Measurements from ENCODE around the gene CXXC4.

Gene CXXC4

DNA sequence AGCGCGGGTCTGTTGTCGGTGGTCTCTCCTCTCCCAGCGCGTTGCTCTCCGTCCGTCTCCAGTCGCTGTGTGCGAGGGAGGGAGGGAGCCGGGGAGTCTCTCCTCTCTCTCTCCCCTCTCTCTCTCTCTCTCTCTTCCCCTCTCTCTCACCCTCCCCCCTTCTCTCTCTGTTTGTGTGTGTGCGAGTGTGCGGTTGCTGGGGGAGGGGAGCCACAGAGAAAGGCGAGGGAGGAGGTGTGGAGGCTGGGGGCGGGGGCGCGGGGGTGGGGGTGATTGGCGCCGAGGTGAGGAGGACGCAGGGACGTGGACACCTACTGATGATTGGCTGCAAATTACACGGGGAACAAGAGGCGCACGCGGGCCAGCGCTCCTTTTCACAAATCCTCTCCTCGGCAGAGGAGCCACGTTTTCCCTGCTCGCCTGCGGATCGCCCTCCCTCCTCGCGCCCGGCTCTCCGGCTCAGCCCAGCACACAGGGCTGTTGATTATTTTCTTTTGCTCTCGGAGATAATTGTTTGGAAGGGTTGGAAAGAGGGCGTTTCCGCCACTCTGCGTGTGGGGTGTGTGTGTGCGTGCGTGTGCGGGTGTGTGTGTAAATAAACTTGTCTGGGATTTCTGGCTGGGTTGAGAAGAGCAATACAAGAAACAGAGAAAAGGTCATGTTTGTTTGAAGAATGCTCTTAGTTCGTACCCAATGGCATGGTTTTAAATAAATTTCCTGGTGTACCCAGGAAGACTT lies at the start of gene CXXC4:
TSS of gene CXXC4 (minus strand) at position 73 of the 738 bp plus-strand sequence. CDS start 3,092 bp downstream, outside the sequence.
- no peak for DNase-seq

DNA sequence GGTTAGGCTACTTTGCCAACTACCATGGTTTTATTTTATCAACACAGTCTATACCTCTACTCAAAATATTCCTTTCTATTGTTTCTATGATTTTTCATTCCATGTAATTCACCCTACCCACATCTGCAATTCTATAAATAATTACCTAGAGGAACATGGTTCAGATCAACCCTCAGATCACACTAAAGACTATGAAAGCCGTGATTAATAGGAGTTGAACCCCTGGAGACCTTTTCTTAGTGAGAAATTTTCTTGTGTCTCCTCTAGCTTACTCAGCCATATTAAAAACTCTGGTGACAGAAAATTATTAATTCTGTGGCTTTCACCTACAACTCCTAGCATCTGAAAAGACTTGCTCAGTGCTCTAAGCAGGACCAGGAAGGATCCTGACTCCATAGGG lies 38.5 kb upstream of the CXXC4 start:
- no peak for DNase-seq

DNA sequence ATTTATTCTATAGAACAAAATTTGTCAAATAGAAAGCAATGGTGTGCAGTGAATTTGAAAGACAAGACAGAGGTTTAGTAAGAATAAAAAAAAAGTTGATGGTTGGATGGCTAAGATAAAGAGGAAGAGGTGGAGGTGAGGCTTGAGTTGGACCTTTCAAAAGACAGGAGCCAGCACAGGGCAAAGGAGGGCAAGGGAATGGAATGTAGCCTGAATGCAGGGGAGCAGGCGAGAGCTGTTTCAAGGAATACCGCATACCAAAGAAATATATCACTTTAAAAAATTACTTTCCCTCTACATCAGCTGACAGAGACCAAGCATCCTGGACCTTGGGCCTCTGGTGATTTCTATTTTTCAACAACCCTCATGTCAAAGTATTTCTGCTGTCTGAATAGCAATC lies 38.0 kb upstream of the CXXC4 start:
- DNase-seq: no peak

DNA sequence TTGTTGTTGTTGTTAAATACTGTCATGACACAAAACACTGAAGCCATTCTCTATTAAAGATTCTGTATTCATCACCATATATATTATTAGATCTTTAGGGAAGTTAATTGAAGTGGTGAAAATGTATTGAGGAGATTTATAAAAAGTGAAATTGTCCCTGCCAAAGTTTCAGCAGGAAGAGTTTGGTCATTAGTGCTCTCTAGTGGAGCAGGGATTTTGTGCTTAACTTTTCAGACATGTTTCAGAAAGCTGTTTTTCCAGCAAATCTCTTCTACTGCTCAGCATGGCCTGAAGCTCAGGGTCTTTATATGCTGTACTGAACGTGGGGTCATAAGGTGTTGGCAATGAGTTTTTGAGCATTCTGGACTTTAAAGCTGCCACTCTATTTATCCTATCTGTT lies 36.7 kb upstream of the CXXC4 start:
- no peak for DNase-seq

DNA sequence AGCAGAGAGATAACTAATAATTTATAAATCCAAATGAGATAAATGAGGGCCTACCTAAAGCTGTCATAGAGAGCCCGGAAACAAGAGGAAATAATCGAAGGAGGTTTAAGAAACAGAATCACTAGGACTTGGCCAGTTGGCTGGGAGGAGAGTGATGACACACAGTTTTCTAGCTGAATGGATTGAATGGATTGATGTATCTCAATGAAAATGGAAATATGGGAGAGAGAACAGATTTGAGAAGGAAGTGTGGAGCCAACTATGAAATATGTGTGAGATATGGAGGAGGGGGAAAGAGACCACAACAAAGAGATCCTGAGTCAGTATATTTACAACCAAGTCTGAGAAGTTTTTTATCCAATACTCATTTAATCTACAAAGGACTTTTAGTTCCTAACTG lies 35.7 kb upstream of the CXXC4 start:
- DNase-seq: no peak

DNA sequence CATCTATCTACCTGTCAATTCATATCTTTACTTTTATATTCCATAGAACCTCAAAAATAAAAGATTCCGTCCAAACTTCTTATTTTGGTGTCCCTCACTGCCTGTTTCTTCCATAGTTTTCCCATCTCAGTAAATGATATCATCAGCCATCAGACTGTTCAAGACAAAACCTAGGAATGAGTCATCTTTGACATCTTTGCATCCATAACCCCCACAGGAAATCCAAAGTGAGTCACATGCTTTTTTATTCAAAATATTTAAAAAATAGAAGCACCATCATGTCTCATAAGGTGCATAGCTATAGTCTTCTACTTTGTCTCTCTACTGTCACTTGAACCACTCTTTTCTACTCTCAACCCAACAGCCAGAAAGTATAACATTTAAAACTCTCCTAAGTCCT lies 29.9 kb upstream of the CXXC4 start:
- no peak for DNase-seq

DNA sequence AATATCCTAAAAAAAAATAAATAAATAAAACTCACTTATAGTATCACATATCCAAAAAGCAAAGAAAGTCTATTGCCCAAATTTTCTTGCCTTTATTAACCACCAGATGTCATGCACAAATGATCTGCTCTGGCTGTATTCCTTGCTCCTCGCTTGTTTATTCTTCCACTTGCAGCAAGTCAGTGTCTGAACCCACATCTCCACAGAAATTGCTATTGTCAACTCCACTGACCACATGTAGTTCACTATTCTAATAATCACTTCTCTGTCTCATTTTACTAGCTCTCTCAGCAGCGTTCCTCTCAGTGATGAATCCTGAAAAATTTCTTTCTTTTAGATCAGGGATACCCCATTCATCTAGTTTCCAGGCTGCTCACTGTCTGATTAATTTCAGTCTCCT lies 29.3 kb upstream of the CXXC4 start:
- no peak for DNase-seq

DNA sequence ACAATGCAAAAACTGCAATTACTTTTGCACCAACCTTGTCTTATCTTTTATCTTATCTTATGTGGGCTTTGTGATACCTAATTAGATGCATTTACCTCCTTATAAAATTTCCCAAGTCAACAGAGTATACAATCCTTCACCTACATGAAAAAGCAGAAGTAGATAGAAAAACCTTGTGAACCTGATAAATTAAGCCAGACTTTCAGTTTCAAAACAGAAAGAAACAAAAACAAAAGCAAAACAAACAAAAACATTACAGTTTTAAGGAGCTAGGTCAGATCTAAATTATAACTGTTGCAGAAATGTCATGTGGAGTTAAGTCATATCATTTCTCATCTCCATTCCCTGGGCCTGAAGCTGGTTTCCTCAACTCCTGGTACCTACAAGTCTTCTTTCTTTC lies 24.9 kb upstream of the CXXC4 start:
- no peak for DNase-seq

DNA sequence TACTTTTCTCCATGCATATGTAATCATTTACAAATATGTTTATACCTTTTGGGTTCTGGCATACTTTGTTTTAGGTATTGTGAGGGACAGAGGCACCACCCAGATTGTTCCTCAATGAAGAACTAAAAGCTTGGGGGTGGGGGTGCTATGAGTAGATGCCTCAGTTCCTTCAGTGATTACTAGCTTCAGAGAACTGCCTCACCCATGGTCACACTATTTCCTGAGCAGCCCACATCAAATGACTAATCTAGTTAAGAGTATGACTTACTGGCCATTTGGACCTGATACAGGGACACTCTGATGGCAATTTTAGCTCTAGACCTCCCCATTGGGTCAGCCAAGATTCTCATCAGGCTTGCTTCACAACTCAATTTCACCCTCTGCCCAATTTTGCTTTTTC lies 22.2 kb upstream of the CXXC4 start:
- DNase-seq: no peak

DNA sequence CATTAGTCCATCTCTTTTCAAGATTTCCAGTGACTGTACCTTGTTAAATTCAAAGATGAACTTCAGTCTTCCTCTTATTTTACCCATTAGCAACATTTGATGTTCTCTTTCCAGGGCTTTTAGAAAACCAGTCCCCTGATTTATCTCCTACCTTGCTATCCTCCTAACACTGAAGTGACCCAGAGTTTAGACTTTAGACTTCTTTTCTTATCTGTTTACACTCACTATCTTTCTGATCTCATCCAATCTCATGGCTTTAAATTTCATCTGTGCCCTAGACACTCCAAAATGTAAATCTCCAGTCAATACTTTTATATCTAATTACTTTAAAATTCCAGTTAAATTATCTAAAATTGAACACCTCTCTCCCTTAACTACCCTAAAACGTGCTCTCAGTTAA lies 13.5 kb upstream of the CXXC4 start:
- no peak for DNase-seq

DNA sequence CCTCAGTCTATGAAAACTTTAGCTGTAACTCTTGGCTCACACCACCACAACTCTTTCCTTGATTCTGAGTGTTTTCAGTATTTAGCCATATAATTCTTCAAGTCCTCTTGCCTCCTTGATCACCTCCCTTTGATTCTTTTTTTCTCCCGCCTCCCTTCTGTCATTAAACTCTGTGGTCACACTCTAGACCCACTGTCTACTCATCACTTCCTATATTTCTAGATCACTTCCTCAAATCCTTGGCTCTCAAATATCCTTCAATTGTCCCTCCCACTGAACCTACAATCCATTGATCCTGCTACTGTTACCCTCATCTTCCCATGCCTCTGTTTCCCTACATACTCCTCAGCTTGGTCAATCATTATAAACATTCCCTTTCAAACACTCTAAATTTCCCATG lies 12.4 kb upstream of the CXXC4 start:
- DNase-seq: no peak

DNA sequence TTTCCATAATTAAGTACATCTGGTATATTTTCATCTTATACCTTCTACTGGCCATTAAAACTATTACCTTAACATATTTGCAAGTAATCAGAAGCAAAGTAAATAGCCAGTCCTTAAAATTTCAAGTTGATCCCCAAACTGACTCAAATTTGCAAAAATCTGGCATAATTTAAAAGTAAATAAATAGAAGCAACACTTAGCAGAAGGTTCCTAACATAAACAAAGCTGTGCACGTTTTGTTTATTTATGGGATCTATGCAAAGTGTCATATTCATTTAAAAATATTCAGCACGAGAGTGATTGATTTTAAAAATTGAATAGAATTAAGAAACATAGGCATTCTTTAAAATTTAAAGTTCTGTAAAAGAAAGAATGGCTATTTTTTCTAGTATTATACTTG lies 9.8 kb upstream of the CXXC4 start:
- DNase-seq: no peak

DNA sequence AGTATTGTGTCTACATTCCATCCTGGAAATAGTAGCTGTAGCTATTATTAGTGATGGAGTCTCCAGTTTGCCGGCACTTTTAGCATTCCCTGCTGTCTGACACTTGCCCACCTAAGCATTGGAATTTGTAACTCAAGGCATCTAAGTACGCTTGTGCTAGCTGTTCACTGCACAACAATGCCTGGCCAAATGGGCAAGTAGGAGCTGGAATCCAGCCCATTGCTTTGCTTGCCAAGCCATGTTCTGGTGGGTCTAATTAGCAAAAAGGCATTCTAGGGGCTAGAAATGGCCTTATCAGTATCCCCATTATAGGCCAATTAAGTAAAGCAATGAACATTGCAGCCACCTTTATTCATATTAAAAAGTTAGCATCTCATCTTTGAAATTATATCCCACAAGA lies 7.8 kb upstream of the CXXC4 start:
- DNase-seq: no peak

DNA sequence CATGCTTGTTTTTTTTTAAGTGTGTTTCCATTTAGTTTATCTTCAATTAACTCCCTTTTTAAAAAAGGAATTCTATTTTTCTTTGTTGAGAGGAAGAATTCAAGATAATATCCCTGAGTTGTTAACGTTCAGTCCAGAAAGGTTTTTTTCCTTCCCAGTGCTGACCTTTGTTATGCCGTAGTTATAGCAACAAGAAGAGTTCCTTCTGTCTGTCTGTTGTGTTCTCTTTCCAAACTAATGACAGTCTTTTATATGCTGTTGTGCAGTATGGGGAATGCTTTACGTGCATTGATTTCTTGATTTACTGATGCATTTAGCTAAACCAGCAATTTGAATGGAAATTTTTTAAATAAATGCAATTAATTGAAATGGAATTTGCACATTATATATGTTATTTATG lies 6.6 kb upstream of the CXXC4 start:
- DNase-seq: no peak

DNA sequence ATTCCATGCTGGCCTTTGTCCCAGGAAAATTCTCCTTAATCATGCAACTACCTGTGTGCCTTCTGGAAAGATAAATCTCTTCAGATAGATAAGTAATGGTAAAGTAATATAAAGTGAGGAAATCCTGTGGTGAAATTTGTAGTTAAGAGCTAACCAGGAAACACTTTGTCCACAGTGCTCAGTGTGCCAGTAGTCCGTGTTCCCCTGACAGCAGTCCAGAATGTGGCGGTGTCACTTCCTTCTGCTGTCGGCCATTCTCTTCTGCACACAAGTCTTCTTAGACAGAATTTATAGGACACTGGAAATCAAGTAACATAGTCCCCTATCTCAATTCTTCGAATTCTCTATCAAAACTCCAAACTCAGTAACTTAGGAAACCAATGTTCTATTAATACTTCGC lies 5.7 kb upstream of the CXXC4 start:
- no peak for DNase-seq

DNA sequence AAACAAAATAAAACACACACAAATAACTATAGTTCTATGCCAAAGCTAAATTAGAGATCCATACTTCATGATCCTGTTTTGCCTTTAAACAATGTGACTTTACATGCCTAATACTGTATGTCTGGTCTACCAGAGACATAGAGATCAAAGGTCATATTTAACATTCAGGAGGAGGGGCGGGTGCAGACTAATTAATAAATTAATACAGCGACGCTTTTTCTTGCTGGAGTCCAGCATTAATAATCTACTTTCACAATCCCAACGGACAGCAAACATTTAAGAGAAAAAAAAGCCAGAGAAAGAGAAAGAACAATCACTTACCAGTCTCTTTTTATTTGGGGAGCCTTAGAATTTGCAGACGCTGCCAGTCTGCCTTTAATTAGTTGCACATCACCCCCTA lies 509 bp downstream of the CXXC4 start:
- DNase-seq: no peak

DNA sequence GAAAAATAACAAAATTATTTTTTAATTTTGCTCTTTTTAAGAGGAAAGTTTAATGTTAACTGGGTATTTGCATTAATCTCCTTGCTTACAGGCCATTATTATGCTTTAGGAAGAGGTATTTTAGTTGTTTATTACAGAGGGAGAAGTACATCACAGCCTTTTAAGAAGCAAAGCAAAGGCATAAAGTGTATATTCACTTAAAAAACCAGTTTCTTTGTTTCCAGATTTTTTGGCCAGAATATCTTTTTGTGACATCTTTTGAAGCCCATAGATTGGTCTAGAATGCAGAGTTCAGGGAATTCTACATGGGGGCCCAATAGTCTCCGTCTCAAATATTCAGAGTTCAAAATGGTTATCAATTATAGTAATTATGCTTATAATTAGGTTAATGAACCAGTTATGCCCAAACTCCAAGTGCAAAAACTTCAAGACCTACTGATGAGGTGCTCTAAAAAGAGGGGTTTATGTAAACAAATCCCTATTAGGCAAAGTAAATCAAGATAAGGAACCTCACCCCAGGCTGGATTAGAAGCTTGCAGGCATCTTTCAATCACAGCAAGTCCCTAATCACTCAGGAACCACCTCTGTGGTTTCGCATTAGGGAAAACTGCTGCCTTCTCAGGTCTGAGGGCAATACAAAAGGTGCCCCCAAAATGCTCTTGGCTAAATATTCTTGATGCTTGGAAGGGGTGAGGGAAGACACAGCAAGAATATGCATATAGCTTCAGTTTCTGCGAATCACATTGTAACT lies 1.4 kb downstream of the CXXC4 start:
- DNase-seq: no peak

DNA sequence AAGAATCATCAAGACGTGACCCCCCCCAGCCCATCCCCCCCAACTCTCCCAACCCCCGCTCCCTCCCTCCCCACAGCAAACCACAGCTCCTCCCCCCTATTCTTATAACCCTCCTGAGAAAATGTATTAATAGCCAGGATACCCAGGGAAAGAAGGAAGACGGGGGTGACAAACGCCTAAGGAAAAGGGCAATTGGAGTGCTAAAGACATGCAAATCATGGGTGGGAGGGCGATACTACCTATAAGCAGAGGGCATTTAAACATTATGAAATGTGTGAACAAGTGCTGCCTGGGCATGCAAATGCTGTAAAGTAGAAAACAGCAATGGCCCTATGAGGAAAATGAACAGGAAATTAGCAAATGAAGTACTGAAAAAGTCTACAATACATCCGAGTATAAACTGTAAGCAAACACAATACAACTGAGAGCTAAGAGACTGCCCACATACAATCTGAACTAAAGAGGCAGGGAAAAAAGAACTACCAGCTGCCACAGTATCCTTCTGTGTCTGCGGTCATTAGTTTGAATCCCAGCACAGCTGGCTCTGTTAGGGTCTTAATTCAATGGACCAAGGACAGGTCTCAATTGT lies 2.4 kb downstream of the CXXC4 start:
- DNase-seq: no peak

DNA sequence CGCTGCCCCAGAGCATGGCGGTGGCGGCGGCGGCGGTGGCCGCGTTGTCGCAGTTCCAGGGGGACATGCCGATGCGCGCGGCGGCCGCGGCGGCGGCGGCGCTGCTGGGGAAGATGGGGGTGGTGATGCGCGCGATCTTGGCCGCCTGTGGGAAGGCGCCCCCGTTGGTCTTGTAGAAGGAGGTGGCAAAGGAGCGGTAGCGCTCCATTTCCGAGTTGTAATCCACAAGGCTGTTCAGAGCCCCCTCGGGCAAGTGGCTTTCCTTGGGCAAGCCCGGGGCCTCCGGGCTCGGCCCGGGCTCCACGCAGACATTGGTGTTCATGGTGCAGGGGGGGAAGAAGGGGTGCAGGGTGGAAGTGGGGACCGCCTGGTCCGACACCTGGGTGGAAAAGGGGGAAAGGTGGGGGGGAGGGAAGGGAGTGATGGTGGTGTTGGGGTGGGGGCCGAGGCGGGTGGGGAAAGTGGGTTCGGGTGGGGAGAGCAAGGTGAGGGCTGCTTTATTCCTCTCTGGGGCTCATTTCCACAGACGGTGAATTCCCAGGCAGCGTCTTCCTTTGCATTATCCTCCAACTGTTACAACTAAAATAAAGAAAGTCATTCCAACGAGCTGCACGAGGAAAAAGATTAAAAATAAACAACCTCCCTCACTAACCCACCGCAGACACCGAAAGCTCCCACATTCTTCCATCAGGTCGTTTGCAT lies 3.1 kb downstream of the CXXC4 start:
- no peak for DNase-seq

DNA sequence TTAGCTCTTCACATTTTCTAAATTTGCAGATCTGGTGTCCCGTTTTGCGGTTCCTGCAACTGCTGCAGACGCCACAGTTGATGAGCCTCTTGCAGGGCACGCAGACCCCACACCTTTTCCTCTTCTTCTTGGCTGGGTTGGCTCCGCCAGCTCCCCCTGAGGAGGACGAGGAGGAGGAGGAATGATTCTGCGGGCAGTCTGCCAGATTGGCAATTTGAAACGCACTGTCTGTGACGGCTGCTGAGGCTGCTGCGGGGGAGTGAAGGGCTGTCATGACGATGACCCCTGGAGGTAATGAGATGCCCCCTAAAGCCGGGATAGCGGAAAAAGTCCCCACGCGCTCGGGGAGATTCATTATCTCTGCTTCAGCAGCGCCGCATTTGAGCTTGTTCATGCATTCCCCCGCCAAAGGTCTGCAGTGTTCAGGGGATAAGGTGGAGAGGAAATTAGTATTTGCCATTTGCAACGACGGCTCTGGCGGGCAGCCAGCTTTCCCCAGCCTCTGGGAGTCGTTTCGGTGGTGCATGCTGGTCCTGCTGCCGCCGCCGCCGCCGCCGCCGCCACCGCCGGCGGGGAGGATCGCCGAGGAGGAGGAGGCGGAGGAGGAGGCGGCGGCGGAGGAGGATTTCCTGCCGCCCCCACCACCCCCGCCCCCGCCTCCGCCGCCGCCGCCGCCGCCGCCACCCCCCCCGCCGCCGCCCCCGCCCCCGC lies 3.8 kb downstream of the CXXC4 start:
- DNase-seq: peak; percentile 1

DNA sequence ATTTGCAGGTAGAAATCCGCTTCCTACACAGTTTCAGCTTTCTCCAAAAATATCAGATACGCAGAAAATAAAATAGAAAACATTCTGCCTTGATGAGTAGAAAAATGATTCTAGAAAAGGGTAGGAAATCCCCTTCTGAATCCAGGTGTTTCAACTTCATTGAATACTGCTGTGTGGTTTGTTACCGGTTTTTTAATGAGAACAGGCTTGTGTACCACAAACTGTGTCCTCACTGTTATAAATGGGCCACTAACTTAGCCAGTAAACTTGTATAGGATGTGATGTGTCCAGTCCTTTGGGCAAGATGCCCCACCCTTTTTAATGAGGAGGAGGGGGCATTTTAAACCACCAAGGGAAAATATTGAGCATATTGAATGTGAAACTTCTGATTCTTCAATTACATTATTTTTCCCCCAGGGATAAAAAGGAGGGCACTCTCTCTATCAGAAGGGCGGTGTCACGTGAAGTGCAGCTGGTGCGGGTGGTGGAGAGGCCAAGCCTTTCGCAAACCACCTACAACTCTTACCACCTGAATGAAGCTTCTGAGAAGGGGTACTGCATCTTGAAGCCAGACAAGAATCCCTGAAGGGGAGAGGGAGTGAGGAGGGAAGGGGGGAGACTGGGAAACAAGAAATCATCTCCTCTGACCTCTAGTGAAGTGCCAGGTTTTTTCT lies 4.5 kb downstream of the CXXC4 start:
- no peak for DNase-seq

DNA sequence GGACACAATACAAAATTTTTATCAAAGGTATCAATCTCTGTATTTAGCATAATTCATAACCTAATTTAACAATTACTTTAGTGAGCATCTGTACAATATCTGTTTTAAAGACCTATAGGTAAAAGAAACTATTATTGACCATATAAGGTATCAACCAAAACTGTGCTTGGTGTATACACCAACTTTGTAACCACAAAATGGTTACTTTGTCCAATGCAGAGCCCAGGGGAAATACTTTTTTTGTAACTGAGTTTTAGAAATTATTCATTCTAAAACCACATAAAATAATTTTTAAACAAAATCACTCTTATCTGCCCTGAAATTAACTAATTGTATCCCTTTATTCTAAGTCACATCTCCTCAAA lies 5.0 kb downstream of the CXXC4 start:
- no peak for DNase-seq

DNA sequence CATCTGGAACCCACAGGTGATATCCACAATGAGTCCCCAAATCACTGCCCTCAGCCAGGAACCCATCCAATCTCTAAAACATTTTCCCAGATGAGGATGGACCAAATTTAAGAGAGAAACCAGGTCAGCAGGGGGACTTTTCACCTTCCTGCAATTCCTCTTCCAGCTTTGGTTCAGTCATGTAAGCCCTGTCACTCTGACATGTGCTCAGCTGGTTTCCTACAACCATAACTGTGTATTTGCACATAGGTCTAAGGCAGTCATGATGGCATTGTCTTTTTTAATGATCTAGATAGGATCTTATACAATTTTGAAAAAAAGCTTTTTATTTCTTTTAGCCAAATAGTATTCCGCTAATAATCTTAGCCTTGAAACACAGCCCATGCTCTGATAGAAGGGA lies 6.5 kb downstream of the CXXC4 start:
- DNase-seq: no peak
